HG02763 (cell line): ENCODE data around the gene SLC41A3.
"Not testable (repeated sequence)": the region's sequence is repeated elsewhere in the genome, so short reads cannot be mapped to it uniquely, and the experiment has no call there.

Experiments
- ATAC-seq: cut with Tn5 transposase; IDR thresholded peaks from one replicate; pipeline ENCODE4 v1.9.1; 2021; ENCODE audit warnings: mild to moderate bottlenecking, moderate library complexity; ENCODE audit not compliant: unreplicated experiment

Gene SLC41A3

GRCh38 chr3:126084768-126085180 is 850 bp upstream of the SLC41A3 start:
- no peak for ATAC-seq

GRCh38 chr3:126083511-126083912 is 412 bp downstream of the SLC41A3 start:
- peak; percentile 44 for ATAC-seq

DNA sequence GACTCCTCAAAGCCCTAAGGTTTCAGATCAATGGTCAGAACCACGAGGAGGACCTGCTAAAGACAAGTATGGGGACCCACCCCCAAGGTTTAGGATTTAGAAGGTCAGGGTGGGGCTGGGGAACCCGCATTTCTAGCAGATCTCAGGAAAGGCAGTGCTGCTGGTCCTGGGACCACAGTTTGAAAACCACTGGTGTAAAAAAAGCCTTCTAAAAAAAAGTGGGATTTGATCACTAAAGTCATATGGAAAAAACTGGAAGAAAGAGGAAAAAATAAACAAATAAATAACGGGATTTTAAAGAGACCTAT is 832 bp downstream of the SLC41A3 start:
- ATAC-seq: no peak

- ATAC-seq: no peak
These were observed 1.4 kb downstream of the SLC41A3 start for GRCh38 chr3:126082362-126083137.

GRCh38 chr3:126081618-126082361 is 2.1 kb downstream of the SLC41A3 start:
- ATAC-seq: no peak

GRCh38 chr3:126080970-126081369 is 3.0 kb downstream of the SLC41A3 start:
- no peak for ATAC-seq

DNA sequence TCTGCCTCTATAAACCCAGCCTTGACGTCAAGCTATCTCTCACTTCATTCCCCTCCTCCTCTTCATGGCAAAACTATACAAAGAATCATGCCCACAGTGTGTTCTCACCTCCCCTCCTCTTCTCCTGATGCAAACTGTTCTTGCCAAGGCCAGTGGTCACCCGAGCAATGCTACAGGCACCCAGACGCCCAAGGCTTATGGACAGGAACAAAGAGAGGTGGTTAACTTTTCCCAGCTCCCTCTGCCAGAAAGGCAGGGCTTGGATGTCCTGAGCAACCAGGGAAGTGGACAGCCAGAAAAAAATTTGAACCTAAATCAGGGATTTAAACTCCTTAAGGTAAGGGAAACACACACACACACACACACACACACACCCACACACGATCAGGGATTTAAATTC is 5.1 kb downstream of the SLC41A3 start:
- no peak for ATAC-seq

GRCh38 chr3:126077754-126078153 is 6.2 kb downstream of the SLC41A3 start:
- ATAC-seq: no peak

DNA sequence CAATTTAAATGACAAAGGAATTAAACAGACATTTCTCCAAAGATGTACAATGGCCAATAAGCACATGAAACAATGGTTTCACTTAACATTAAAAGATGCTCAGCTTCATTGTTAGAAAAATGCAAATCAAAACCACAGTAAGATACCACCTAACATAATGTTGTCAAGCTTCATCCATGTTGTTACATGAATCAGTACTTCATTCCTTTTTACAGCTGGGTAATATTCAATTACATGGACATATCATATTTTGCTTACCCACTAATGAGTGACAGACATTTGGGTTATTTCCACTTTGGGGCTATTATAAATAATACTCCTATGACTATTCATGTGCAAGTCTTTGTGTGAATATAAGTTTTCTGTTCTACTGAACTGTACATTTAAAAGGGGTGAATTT is 7.8 kb downstream of the SLC41A3 start:
- ATAC-seq: no peak

- no peak for ATAC-seq
These were observed 13.8 kb downstream of the SLC41A3 start for GRCh38 chr3:126070146-126070545.

- ATAC-seq: no peak
These were observed 16.0 kb downstream of the SLC41A3 start for GRCh38 chr3:126067959-126068358.

GRCh38 chr3:126066676-126067075 is 17.2 kb downstream of the SLC41A3 start:
- ATAC-seq: not testable (repeated sequence)

DNA sequence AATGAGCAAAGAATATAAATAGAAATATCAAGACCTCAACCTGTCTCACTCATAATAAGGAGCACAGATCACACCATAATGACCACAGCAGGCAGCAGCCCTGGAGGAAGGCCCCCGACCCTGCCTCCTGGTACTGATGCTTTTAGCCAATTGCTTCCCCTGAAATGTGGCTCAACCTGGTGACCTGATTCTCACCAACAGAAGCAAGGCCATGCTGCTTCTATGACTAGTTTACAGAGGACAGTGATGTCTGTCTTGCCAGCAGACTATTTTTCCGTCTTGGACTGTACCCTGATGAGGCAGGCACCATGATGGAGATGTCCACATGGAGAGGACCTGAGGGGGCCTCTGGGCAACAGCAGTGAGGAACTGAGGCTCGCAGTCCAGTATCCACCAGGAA is 18.0 kb downstream of the SLC41A3 start:
- no peak for ATAC-seq

DNA sequence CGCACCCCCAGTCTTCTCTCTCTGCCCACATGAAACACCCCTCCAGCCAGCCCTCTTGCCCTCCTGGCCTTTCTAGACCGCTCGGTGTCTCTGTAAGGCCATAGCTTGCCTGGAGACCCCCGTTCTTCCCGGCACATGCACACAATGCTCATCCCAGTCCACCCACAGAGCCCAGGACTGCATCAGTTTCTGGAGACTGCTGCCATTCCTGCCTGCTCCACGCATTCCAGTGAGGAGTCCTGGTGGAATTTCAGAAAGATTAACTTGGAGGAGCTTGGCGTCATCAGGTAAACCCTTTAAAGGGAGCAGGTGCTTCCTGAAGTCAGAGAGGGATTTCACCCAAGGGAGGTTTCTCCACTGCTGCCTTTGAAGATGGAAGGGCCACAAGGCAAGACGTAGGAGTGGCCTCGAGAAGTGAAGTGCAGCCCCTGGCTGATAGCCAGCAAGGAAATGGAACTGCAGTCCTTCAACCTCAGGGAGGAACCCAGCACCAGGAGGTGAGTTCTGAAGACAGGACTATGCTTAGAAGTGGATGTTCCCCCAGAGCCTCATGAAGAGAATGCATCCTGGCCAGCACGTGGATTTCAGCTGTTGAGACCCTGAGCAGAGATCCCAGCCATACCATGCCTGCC is 19.2 kb downstream of the SLC41A3 start:
- no peak for ATAC-seq

- ATAC-seq: no peak
These were observed 20.5 kb downstream of the SLC41A3 start for GRCh38 chr3:126063358-126063965.

- no peak for ATAC-seq
These were observed 22.5 kb downstream of the SLC41A3 start for GRCh38 chr3:126061301-126062032.

DNA sequence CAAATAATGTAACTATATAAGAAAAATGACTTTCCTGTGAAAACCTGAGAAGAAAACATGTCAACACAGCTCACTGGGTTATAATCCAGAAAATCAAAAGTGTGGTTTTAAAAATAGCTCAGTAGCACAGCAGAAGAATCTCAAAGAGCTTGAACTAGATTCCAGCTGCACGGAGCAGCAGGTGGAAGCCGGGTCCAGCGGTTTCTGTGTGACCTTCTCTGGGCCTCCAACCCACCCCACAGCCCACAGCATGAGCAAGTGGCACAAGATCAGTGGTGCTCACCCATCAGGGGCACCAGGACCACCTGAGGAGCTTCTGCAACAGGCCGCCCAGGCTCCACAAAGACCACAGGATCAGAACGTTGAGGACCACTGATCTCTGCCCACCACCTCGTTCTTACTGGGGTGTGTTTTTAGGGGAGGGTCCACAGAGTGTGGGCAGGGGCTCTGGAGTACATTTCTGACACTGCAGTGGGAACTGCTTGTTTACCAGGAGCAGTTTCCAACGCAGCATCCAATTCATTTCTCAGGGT is 23.2 kb downstream of the SLC41A3 start:
- ATAC-seq: no peak

DNA sequence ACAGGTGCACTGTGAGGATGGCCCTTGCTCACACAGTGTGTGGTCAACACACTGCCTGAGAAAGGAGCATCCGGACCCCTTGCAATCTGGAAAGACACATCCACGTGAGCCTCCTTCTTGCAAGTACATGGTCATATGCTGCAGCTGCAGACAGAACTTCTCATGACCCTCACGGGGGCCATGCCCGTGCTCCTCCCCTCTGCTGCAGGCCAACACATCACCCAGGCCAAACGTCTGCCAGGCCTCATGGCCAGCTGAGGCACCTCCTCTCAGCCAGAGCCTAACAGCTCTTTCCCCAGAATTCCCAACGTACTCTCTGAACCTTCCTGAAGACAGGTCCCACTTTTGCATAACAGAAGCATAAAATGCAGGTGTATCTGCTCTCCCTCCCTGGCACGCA is 25.3 kb downstream of the SLC41A3 start:
- no peak for ATAC-seq

GRCh38 chr3:126057936-126058335 is 26.0 kb downstream of the SLC41A3 start:
- no peak for ATAC-seq

DNA sequence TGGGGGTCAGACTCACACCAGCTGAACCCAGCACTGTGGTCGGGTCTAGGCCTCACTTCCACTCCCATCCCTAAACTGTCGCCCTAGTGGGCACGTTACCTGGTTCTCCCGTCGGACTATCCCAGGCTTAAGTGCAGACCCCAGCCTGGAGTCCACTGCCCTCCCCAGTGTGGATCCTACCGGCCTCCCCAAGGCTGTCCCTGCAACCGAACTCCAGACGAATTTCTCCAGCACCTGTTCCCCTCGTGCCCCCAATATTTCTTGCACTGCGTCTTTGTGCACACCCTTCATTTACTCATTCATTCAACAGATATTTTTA is 26.5 kb downstream of the SLC41A3 start:
- no peak for ATAC-seq
